ENCODE results near the gene VIPAS39.
A peak's percentile ranks its signal among the peaks of the same experiment; 100 is the strongest.
"Not testable (repeated sequence)": the region's sequence is repeated elsewhere in the genome, so short reads cannot be mapped to it uniquely, and the experiment has no call there.

VIPAS39 gene

GRCh38 chr14:77473921-77474320 lies 16.5 kb upstream of the VIPAS39 start:
- FAIRE-seq (no peak), DNase-seq (ENCODE audit: insufficient read length, low spot score) (no peak)

GRCh38 chr14:77470224-77470870 lies 12.9 kb upstream of the VIPAS39 start:
- no peak for FAIRE-seq
- DNase-seq (ENCODE audit: insufficient read length, low spot score), result no peak

- FAIRE-seq (no peak), DNase-seq (ENCODE audit: insufficient read length, low spot score) (no peak)
Observed at GRCh38 chr14:77469539-77469938, 12.1 kb upstream of the VIPAS39 start.

GRCh38 chr14:77469067-77469505 lies 11.7 kb upstream of the VIPAS39 start:
- FAIRE-seq, result no peak

GRCh38 chr14:77467801-77468200 lies 10.4 kb upstream of the VIPAS39 start:
- DNase-seq (ENCODE audit: insufficient read length, low spot score), result no peak
- no peak for FAIRE-seq

More at GRCh38 chr14:77469067-77469505, 11.7 kb upstream of the VIPAS39 start:
- DNase-seq (ENCODE audit: insufficient read length, low spot score), result no peak

- FAIRE-seq, result no peak
Observed at GRCh38 chr14:77459072-77459723, 1.8 kb upstream of the VIPAS39 start.

GRCh38 chr14:77458249-77458950 lies 999 bp upstream of the VIPAS39 start:
- DNase-seq (ENCODE audit: insufficient read length, low spot score), result no peak

More at GRCh38 chr14:77459072-77459723, 1.8 kb upstream of the VIPAS39 start:
- DNase-seq (ENCODE audit: insufficient read length, low spot score), result no peak

GRCh38 chr14:77457115-77457521 lies 283 bp downstream of the VIPAS39 start:
- DNase-seq (ENCODE audit: insufficient read length, low spot score) (no peak), FAIRE-seq (no peak)

More at GRCh38 chr14:77458249-77458950, 999 bp upstream of the VIPAS39 start:
- peak; percentile 44 for FAIRE-seq

GRCh38 chr14:77455966-77456640 lies 1.3 kb downstream of the VIPAS39 start:
- FAIRE-seq, result no peak
- DNase-seq (ENCODE audit: insufficient read length, low spot score), result no peak

- FAIRE-seq, result no peak
- DNase-seq (ENCODE audit: insufficient read length, low spot score), result no peak
Observed at GRCh38 chr14:77442196-77442595, 15.2 kb downstream of the VIPAS39 start.

GRCh38 chr14:77439861-77440260 lies 17.5 kb downstream of the VIPAS39 start:
- FAIRE-seq, result no peak
- no peak for DNase-seq (ENCODE audit: insufficient read length, low spot score)

GRCh38 chr14:77438596-77438995 lies 18.8 kb downstream of the VIPAS39 start:
- DNase-seq (ENCODE audit: insufficient read length, low spot score) (no peak), FAIRE-seq (no peak)

- no peak for FAIRE-seq
- no peak for DNase-seq (ENCODE audit: insufficient read length, low spot score)
Observed at GRCh38 chr14:77436042-77436441, 21.4 kb downstream of the VIPAS39 start.

GRCh38 chr14:77426396-77426795 lies 31.0 kb downstream of the VIPAS39 start:
- DNase-seq (ENCODE audit: insufficient read length, low spot score) (no peak), FAIRE-seq (no peak)

- FAIRE-seq, result no peak
Observed at GRCh38 chr14:77424862-77425261, 32.5 kb downstream of the VIPAS39 start.

GRCh38 chr14:77423423-77423822 lies 34.0 kb downstream of the VIPAS39 start, which contains the start of gene NOXRED1:
NOXRED1 (minus strand) TSS chr14:77423523; CDS start chr14:77422889, 634 bp downstream.
- DNase-seq (ENCODE audit: insufficient read length, low spot score) (no peak), FAIRE-seq (no peak)

More at GRCh38 chr14:77424862-77425261, 32.5 kb downstream of the VIPAS39 start:
- no peak for DNase-seq (ENCODE audit: insufficient read length, low spot score)

- FAIRE-seq (no peak), DNase-seq (ENCODE audit: insufficient read length, low spot score) (no peak)
Observed at GRCh38 chr14:77421201-77421600, 36.2 kb downstream of the VIPAS39 start.

- DNase-seq (ENCODE audit: insufficient read length, low spot score), result no peak
Observed at GRCh38 chr14:77416836-77417235, 40.6 kb downstream of the VIPAS39 start.

GRCh38 chr14:77416098-77416497 lies 41.3 kb downstream of the VIPAS39 start:
- FAIRE-seq; DNase-seq (ENCODE audit: insufficient read length, low spot score): not testable (repeated sequence)

More at GRCh38 chr14:77416836-77417235, 40.6 kb downstream of the VIPAS39 start:
- FAIRE-seq, result no peak

GRCh38 chr14:77415403-77416030 lies 41.9 kb downstream of the VIPAS39 start:
- not testable (repeated sequence) for DNase-seq (ENCODE audit: insufficient read length, low spot score); FAIRE-seq

Measured in GM19239 (cell line).